ENCODE results near the gene UNC13D. TPM values are rescaled to one million over a fixed set of nuclear protein-coding genes. Genes with fewer than 3 reads are reported as not detected.

UNC13D gene
- total and polyA plus RNA-seq, 9 of the 15 experiments (the other 6 are each of a cell fraction or from before 2014, with no cell fraction given): 0.86 to 244 (median 69.2) TPM

DNA sequence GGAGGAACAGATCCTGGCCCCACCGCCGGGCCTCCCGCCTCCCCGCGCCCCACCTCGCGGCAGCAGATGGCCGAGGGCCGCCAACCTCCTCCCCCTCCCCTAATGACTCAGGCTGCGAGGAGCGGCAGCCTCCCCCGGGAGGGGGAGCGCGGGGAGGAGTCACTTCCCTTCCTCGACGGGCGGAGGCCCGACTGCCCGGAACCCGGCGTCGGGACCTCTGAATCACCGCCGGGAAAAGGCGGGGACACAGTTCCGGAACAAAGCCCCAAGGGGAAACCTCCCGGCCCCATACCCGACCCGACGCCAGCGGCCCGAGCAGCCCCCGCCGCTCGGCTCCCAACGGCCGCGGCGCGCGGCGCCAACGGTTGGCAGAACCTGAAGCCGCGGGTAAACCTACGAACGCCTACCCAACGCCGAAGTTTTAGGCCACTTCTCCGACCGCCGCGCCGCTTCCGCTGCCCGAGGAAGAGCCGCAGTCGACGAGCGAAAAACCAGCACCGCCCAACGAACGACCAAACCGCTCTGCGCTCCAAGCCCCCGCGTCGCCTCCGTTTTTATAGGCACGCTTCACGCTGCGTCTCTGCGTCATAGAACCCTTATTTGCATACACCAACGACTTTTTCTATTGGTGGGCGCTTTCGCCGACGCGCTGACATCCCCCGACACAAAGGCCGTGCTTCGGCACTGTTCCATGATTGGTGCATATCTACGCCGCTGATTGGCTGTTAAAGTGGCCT lies 64.8 kb downstream of the UNC13D start (continued):
- TF ChIP-seq, protein P1, sequence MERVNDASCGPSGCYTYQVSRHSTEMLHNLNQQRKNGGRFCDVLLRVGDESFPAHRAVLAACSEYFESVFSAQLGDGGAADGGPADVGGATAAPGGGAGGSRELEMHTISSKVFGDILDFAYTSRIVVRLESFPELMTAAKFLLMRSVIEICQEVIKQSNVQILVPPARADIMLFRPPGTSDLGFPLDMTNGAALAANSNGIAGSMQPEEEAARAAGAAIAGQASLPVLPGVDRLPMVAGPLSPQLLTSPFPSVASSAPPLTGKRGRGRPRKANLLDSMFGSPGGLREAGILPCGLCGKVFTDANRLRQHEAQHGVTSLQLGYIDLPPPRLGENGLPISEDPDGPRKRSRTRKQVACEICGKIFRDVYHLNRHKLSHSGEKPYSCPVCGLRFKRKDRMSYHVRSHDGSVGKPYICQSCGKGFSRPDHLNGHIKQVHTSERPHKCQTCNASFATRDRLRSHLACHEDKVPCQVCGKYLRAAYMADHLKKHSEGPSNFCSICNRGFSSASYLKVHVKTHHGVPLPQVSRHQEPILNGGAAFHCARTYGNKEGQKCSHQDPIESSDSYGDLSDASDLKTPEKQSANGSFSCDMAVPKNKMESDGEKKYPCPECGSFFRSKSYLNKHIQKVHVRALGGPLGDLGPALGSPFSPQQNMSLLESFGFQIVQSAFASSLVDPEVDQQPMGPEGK (CRISPR knock-in tag; IDR thresholded peaks at IDR 0.05; ENCODE audit: borderline replicate concordance): no peak; the same call in 1 of the 2 replicates
- TF ChIP-seq KHSRP (IDR thresholded peaks at IDR 0.05): no peak
- TF ChIP-seq, protein P2, sequence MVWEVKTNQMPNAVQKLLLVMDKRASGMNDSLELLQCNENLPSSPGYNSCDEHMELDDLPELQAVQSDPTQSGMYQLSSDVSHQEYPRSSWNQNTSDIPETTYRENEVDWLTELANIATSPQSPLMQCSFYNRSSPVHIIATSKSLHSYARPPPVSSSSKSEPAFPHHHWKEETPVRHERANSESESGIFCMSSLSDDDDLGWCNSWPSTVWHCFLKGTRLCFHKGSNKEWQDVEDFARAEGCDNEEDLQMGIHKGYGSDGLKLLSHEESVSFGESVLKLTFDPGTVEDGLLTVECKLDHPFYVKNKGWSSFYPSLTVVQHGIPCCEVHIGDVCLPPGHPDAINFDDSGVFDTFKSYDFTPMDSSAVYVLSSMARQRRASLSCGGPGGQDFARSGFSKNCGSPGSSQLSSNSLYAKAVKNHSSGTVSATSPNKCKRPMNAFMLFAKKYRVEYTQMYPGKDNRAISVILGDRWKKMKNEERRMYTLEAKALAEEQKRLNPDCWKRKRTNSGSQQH (CRISPR knock-in tag; IDR thresholded peaks at IDR 0.05): no peak; the same call in 1 of the 2 replicates
- TF ChIP-seq, protein P3, sequence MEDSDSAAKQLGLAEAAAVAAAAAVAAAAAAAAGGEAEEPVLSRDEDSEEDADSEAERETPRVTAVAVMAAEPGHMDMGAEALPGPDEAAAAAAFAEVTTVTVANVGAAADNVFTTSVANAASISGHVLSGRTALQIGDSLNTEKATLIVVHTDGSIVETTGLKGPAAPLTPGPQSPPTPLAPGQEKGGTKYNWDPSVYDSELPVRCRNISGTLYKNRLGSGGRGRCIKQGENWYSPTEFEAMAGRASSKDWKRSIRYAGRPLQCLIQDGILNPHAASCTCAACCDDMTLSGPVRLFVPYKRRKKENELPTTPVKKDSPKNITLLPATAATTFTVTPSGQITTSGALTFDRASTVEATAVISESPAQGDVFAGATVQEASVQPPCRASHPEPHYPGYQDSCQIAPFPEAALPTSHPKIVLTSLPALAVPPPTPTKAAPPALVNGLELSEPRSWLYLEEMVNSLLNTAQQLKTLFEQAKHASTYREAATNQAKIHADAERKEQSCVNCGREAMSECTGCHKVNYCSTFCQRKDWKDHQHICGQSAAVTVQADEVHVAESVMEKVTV (CRISPR knock-in tag; IDR thresholded peaks at IDR 0.05): peak; percentile 16; the same call in 1 of the 2 replicates
- no peak for TF ChIP-seq SMARCE1 (IDR thresholded peaks at IDR 0.05)
- TF ChIP-seq CREB1 (IDR thresholded peaks at IDR 0.05): peak; percentile 90
- peak; percentile 94 for TF ChIP-seq CREB1 (CRISPR knock-in tag; IDR thresholded peaks at IDR 0.05)
- TF ChIP-seq ZNF324 (CRISPR knock-in tag; IDR thresholded peaks at IDR 0.05): no peak
- TF ChIP-seq, protein P4, sequence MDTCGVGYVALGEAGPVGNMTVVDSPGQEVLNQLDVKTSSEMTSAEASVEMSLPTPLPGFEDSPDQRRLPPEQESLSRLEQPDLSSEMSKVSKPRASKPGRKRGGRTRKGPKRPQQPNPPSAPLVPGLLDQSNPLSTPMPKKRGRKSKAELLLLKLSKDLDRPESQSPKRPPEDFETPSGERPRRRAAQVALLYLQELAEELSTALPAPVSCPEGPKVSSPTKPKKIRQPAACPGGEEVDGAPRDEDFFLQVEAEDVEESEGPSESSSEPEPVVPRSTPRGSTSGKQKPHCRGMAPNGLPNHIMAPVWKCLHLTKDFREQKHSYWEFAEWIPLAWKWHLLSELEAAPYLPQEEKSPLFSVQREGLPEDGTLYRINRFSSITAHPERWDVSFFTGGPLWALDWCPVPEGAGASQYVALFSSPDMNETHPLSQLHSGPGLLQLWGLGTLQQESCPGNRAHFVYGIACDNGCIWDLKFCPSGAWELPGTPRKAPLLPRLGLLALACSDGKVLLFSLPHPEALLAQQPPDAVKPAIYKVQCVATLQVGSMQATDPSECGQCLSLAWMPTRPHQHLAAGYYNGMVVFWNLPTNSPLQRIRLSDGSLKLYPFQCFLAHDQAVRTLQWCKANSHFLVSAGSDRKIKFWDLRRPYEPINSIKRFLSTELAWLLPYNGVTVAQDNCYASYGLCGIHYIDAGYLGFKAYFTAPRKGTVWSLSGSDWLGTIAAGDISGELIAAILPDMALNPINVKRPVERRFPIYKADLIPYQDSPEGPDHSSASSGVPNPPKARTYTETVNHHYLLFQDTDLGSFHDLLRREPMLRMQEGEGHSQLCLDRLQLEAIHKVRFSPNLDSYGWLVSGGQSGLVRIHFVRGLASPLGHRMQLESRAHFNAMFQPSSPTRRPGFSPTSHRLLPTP (IDR thresholded peaks at IDR 0.05; ENCODE audit: borderline replicate concordance, extremely low read depth, insufficient read length): no peak
- no peak for TF ChIP-seq CEBPG (CRISPR knock-in tag; IDR thresholded peaks at IDR 0.05)
- no peak for TF ChIP-seq CEBPG (tag; conservative IDR thresholded peaks at IDR 0.05 in 1 of 2, IDR thresholded peaks at IDR 0.05 in 1 of 2)
- TF ChIP-seq NR4A1 (CRISPR knock-in tag; IDR thresholded peaks at IDR 0.05): 0 out of 2 replicates have a peak, but pooled peaks have one; percentile 11
- no peak; the same call in 1 of the 2 replicates for TF ChIP-seq NR4A1 (tag; IDR thresholded peaks at IDR 0.05)
- TF ChIP-seq GTF2E2 (tag; IDR thresholded peaks at IDR 0.05): peak; percentile 99
- TF ChIP-seq CBFA2T2 (conservative IDR thresholded peaks at IDR 0.05): no peak
- TF ChIP-seq, protein P5, sequence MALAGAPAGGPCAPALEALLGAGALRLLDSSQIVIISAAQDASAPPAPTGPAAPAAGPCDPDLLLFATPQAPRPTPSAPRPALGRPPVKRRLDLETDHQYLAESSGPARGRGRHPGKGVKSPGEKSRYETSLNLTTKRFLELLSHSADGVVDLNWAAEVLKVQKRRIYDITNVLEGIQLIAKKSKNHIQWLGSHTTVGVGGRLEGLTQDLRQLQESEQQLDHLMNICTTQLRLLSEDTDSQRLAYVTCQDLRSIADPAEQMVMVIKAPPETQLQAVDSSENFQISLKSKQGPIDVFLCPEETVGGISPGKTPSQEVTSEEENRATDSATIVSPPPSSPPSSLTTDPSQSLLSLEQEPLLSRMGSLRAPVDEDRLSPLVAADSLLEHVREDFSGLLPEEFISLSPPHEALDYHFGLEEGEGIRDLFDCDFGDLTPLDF (CRISPR knock-in tag; IDR thresholded peaks at IDR 0.05): peak; percentile 87
- no peak for TF ChIP-seq BRF1 (IDR thresholded peaks at IDR 0.05; ENCODE audit: borderline replicate concordance, extremely low read depth, insufficient read length)
- peak; percentile 99 for TF ChIP-seq PCBP2 (IDR thresholded peaks at IDR 0.05; ENCODE audit: low read depth, low read length, poor library complexity, severe bottlenecking)
- TF ChIP-seq HDAC2 (IDR thresholded peaks at IDR 0.05): peak; percentile 10; the same call in 1 of the 2 replicates
